ENCODE measurements around the gene ANO2.
"Not testable (repeated sequence)": the region's sequence is repeated elsewhere in the genome, so short reads cannot be mapped to it uniquely, and the experiment has no call there.

ANO2 gene

DNA sequence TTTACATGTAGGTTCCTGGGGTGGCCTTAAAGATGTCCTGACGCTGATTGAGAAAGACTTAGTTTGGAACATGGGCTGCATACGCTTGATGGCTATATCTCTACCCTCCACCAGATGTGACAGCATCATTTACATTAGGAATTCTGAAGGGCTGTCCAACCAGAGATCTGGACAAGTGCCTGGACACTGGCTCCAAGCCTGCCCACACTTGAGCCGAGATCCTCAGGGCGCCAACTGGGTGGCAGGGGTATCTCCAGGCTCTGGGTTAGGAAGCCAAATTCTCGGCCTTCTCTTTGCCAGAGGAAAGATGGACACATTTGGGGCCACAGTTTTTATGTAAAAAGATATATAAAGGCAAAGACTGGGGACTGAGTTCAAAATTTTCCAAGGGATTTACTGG lies 266.9 kb downstream of the ANO2 start:
- Histone ChIP-seq H3K27me3 (ENCODE audit: low read depth, low read length) (peaks cover 24% of the 10 kb centered on the region), H2AFZ (ENCODE audit: low read depth, low read length) (no peak overlapping the region), H3K4me1 (ENCODE audit: low read length) (no peaks in the 10 kb centered on the region), H3K36me3 (replicated peaks; ENCODE audit: low read depth, low read length) (no peaks in the 10 kb centered on the region), H3K79me2 (ENCODE audit: low read length) (no peaks in the 10 kb centered on the region), H3K27ac (ENCODE audit: low read length) (no peak overlapping the region), H3K9ac (ENCODE audit: low read length) (no peak overlapping the region), H3K4me2 (ENCODE audit: low read length) (no peak overlapping the region), H4K20me1 (ENCODE audit: insufficient read depth, low read length) (no peaks in the 10 kb centered on the region), H3K9me3 (ENCODE audit: insufficient read depth, low read length) (no peaks in the 10 kb centered on the region), H3K4me3 (ENCODE audit: low read length) (no peak overlapping the region)
- no peak for TF ChIP-seq EZH2phosphoT487 (IDR thresholded peaks at IDR 0.05; ENCODE audit: low read depth)
- TF ChIP-seq, protein P1, sequence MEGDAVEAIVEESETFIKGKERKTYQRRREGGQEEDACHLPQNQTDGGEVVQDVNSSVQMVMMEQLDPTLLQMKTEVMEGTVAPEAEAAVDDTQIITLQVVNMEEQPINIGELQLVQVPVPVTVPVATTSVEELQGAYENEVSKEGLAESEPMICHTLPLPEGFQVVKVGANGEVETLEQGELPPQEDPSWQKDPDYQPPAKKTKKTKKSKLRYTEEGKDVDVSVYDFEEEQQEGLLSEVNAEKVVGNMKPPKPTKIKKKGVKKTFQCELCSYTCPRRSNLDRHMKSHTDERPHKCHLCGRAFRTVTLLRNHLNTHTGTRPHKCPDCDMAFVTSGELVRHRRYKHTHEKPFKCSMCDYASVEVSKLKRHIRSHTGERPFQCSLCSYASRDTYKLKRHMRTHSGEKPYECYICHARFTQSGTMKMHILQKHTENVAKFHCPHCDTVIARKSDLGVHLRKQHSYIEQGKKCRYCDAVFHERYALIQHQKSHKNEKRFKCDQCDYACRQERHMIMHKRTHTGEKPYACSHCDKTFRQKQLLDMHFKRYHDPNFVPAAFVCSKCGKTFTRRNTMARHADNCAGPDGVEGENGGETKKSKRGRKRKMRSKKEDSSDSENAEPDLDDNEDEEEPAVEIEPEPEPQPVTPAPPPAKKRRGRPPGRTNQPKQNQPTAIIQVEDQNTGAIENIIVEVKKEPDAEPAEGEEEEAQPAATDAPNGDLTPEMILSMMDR (IDR thresholded peaks at IDR 0.05; ENCODE audit: low read depth, low read length), result no peak

GRCh38 chr12:5669624-5670023 lies 275.4 kb downstream of the ANO2 start:
- H3K9me3 ChIP-seq (ENCODE audit: insufficient read depth, low read length); H3K27me3 ChIP-seq (ENCODE audit: low read depth, low read length); H3K4me3 ChIP-seq (ENCODE audit: low read length); H4K20me1 ChIP-seq (ENCODE audit: insufficient read depth, low read length); H2AFZ ChIP-seq (ENCODE audit: low read depth, low read length); H3K4me1 ChIP-seq (ENCODE audit: low read length); H3K9ac ChIP-seq (ENCODE audit: low read length); H3K36me3 ChIP-seq (replicated peaks; ENCODE audit: low read depth, low read length); H3K4me2 ChIP-seq (ENCODE audit: low read length); H3K79me2 ChIP-seq (ENCODE audit: low read length); H3K27ac ChIP-seq (ENCODE audit: low read length): not testable (repeated sequence)

DNA sequence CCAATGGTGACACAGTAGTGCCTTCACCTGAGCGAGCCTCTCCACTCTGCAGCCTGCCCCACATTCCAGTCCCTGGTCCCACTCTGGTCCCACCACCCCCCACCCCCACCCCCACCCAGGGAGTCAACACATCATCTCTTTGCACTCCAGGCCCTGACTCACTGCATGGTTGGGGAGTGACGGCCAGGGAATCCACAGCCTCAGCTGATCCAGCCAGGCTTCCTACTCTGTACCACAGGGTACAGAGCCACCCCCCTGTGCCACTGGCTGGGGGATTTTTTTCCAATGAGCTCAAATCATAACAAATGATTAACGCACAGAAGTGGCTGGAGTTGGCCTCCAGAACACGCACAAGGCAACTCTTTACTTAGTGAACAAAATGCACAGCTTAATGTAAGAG lies 279.4 kb downstream of the ANO2 start:
- Histone ChIP-seq H3K36me3 (replicated peaks; ENCODE audit: low read depth, low read length) (no peaks in the 10 kb centered on the region), H4K20me1 (ENCODE audit: insufficient read depth, low read length) (no peaks in the 10 kb centered on the region), H3K9ac (ENCODE audit: low read length) (no peak overlapping the region), H3K4me2 (ENCODE audit: low read length) (no peak overlapping the region), H2AFZ (ENCODE audit: low read depth, low read length) (no peak overlapping the region), H3K4me1 (ENCODE audit: low read length) (no peaks in the 10 kb centered on the region), H3K27me3 (ENCODE audit: low read depth, low read length) (peaks cover under 1% of the 10 kb centered on the region; the same call in 1 of the 2 replicates), H3K9me3 (ENCODE audit: insufficient read depth, low read length) (no peaks in the 10 kb centered on the region), H3K4me3 (ENCODE audit: low read length) (no peak overlapping the region), H3K79me2 (ENCODE audit: low read length) (no peaks in the 10 kb centered on the region), H3K27ac (ENCODE audit: low read length) (no peak overlapping the region)
- TF ChIP-seq, protein P1 (IDR thresholded peaks at IDR 0.05; ENCODE audit: low read depth, low read length), result no peak
- TF ChIP-seq EZH2phosphoT487 (IDR thresholded peaks at IDR 0.05; ENCODE audit: low read depth), result no peak

- Histone ChIP-seq H3K9ac (ENCODE audit: low read length) (no peak overlapping the region), H3K9me3 (ENCODE audit: insufficient read depth, low read length) (no peaks in the 10 kb centered on the region), H3K36me3 (replicated peaks; ENCODE audit: low read depth, low read length) (no peaks in the 10 kb centered on the region), H3K27ac (ENCODE audit: low read length) (no peak overlapping the region), H3K79me2 (ENCODE audit: low read length) (no peaks in the 10 kb centered on the region), H3K4me2 (ENCODE audit: low read length) (no peak overlapping the region), H3K4me3 (ENCODE audit: low read length) (no peak overlapping the region), H4K20me1 (ENCODE audit: insufficient read depth, low read length) (no peaks in the 10 kb centered on the region), H3K27me3 (ENCODE audit: low read depth, low read length) (peaks cover 4% of the 10 kb centered on the region; the same call in 1 of the 2 replicates), H3K4me1 (ENCODE audit: low read length) (no peaks in the 10 kb centered on the region), H2AFZ (ENCODE audit: low read depth, low read length) (no peak overlapping the region)
- TF ChIP-seq, protein P1 (IDR thresholded peaks at IDR 0.05; ENCODE audit: low read depth, low read length), result no peak
- TF ChIP-seq EZH2phosphoT487 (IDR thresholded peaks at IDR 0.05; ENCODE audit: low read depth), result no peak
These were observed 283.2 kb downstream of the ANO2 start for GRCh38 chr12:5661811-5662210.

DNA sequence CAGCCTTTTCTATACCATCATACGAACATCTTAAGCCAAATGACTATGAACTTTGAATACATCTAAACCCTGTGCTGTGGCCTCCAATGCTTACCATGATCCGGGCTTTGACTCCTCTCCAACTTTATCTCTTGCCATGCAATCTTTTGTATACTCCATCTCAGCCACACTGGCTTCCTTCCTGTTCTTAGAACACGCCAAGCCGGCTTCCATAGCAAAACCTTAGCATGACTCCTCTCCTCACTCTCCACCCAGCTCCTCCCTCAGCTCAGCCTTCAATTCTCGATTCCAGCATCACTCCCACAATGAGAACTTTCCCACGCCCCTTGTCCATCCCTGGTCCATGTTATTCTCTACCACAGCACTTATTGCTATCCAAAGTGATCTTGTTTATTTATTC lies 284.8 kb downstream of the ANO2 start:
- Histone ChIP-seq H3K79me2 (ENCODE audit: low read length) (no peaks in the 10 kb centered on the region), H2AFZ (ENCODE audit: low read depth, low read length) (no peak overlapping the region), H3K4me1 (ENCODE audit: low read length) (no peaks in the 10 kb centered on the region), H3K9me3 (ENCODE audit: insufficient read depth, low read length) (no peaks in the 10 kb centered on the region), H3K4me2 (ENCODE audit: low read length) (no peak overlapping the region), H4K20me1 (ENCODE audit: insufficient read depth, low read length) (no peaks in the 10 kb centered on the region), H3K9ac (ENCODE audit: low read length) (no peak overlapping the region), H3K36me3 (replicated peaks; ENCODE audit: low read depth, low read length) (no peaks in the 10 kb centered on the region), H3K27ac (ENCODE audit: low read length) (no peak overlapping the region), H3K4me3 (ENCODE audit: low read length) (no peak overlapping the region), H3K27me3 (ENCODE audit: low read depth, low read length) (peaks cover 4% of the 10 kb centered on the region; the same call in 1 of the 2 replicates)
- TF ChIP-seq EZH2phosphoT487 (IDR thresholded peaks at IDR 0.05; ENCODE audit: low read depth), result no peak
- TF ChIP-seq, protein P1 (IDR thresholded peaks at IDR 0.05; ENCODE audit: low read depth, low read length), result no peak

DNA sequence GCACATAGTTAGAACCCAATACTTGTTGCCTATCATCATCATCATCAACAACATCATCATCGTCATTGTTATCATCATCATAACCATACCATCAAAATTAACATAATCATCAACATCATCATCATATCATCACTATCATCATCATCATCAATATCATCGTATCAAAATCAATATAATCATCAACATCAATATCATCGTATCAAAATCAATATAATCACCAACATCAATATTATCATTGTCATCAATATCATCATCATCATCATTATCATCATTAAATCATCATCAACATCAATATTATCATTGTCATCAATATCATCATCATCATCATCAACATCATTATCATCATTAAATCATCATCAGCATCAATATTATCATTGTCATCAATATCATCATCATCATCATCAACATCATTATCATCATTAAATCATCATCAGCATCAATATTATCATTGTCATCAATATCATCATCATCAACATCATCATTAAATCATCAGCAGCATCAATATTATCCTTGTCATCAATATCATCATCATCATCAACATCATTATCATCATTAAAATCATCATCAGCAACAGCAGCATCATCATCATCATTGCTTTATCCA lies 286.6 kb downstream of the ANO2 start:
- H3K4me3 ChIP-seq (ENCODE audit: low read length); H3K9me3 ChIP-seq (ENCODE audit: insufficient read depth, low read length); H3K79me2 ChIP-seq (ENCODE audit: low read length); H4K20me1 ChIP-seq (ENCODE audit: insufficient read depth, low read length); H3K36me3 ChIP-seq (replicated peaks; ENCODE audit: low read depth, low read length); H3K27ac ChIP-seq (ENCODE audit: low read length); H3K9ac ChIP-seq (ENCODE audit: low read length); H3K4me1 ChIP-seq (ENCODE audit: low read length); H3K4me2 ChIP-seq (ENCODE audit: low read length); H3K27me3 ChIP-seq (ENCODE audit: low read depth, low read length); H2AFZ ChIP-seq (ENCODE audit: low read depth, low read length): not testable (repeated sequence)
